UCSD-AML1 (cell line): Measurements from ENCODE around the gene FRMD7.

Source experiments
- DNase-seq: peaks from one replicate; lab custom pipeline; 2025; ENCODE audit not compliant: unreplicated experiment; lab: John Stamatoyannopoulos, UW

FRMD7 gene

GRCh38 chrX:132040066-132040465, 87.8 kb downstream of the FRMD7 start:
- DNase-seq, result no peak

- no peak for DNase-seq
Observed at GRCh38 chrX:132037479-132037993, 90.3 kb downstream of the FRMD7 start.

DNA sequence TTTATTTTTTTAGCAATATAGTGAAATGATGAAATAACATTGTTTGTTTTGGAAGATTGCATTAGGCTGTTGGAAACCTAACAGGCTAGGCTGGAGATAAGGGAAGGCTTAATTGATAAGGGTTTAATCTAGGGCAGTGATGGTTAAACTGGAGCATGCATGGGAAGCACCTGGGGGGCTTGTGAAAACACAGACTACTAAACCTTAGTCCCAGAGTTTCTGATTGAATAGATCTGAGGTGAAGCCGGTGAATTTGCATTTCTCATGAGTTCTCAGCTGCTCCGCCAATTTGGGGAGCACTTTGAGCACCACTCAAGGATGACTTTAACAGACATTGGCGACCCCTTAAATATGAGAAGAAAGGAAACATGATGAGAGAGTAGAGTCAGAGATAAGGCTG, 93.2 kb downstream of the FRMD7 start:
- DNase-seq, result no peak

GRCh38 chrX:132033166-132033565, 94.7 kb downstream of the FRMD7 start:
- DNase-seq, result no peak

DNA sequence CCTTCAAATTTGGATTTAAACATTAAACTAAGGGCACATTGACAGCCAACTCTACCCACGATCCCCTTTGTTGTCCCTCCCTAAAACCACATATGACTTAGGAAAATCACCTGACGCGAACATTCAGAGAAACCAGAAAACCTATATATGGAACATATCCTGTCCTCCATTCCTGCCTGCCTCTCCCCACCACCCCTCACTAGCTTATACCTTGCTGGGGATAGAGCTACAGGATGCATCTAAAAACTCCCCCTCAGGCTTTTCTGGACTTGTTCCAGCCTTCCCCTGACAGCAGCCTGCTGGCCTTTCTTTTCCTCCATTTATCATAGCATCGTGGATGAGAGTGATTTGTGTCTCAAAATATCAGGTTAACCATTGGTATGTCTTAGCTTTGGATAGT, 96.0 kb downstream of the FRMD7 start:
- no peak for DNase-seq

- DNase-seq, result no peak
Observed at GRCh38 chrX:132030264-132030663, 97.6 kb downstream of the FRMD7 start.
